ENCODE measurements around the gene GFRA4. TPM values are rescaled to one million over a fixed set of nuclear protein-coding genes. Genes with fewer than 3 reads are reported as not detected.

The GFRA4 gene
- total and polyA plus RNA-seq, 7 experiments from 2014 or later: not detected

DNA sequence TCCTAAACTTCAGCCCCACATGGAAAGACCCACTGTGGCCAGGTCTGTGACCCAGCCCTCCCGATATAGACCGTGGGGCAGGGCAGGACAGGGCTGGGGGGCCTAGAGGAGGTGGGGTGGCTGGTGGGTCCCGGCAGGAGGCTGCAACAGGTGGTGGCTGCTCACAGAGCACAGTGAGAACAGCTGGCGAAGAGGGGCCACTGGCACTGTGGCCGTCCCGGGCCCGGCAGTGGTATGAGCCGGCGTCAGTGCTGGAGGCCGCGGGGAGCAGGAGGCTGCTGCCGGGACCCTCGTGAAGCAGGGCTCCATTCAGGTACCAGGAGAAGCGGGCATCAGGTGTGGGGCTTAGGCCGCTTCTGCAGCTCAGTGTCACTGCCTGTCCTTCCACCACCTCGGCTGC lies 35.8 kb upstream of the GFRA4 start:
- intact Hi-C loops (cut with micrococcal nuclease): no loop called here
- no peaks in the 10 kb centered on the region for H3K36me3 Mint-ChIP-seq
- ATAC-seq (no peak), DNase-seq (no peak)
- H3K4me1 ChIP-seq (ENCODE audit: control insufficient read depth in 2 of 2, insufficient read depth in 2 of 2, low read length in 2 of 2): no peaks in the 10 kb centered on the region
- H3K4me3 Mint-ChIP-seq: no peak overlapping the region
- no peaks in the 10 kb centered on the region for H3K9me3 Mint-ChIP-seq
- no peaks in the 10 kb centered on the region for H3K27me3 ChIP-seq (ENCODE audit: control insufficient read depth in 2 of 2, insufficient read depth in 2 of 2, low read length in 2 of 2)
- H3K27ac ChIP-seq (ENCODE audit: low read depth, low read length): no peak overlapping the region
- no peaks in the 10 kb centered on the region for H3K27me3 Mint-ChIP-seq
- no peaks in the 10 kb centered on the region for H3K4me1 Mint-ChIP-seq
- CTCF ChIA-PET: interaction anchor here (0.6 kb wide), 1 partner anchor 12 kb away, joined by 3 read pairs; no protein-coding TSS in a partner anchor
- no peak overlapping the region for H3K4me3 ChIP-seq (ENCODE audit: low read length)
- no peaks in the 10 kb centered on the region for H3K36me3 ChIP-seq (ENCODE audit: control insufficient read depth in 2 of 3, insufficient read depth in 3 of 3, low read length in 3 of 3)
- no peaks in the 10 kb centered on the region for H3K9me3 ChIP-seq (ENCODE audit: control insufficient read depth in 2 of 3, low read length in 3 of 3)
- no peak overlapping the region for H3K27ac Mint-ChIP-seq
- POLR2A ChIA-PET: no interaction called here

DNA sequence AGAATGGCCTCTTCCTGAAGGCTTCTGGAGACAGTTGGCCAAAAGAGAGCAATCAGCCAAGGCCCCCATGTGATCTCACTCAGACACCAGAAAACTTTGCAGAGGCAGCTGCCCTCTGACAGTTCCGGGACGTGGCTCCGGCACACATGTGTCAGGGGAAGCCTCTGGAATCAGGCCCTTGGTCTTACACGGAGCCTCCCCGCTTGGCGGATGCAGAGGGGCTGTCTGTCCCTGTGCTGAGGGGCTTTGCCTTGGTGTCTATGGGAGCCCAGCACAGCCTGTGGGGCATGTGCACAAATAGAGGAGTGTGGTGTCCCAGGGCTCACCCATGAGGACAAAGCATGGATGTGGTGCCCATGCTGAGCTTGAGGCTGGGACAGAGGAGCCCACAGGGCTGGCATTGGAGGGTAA lies 35.4 kb upstream of the GFRA4 start:
- H3K27ac ChIP-seq (ENCODE audit: low read depth, low read length): no peak overlapping the region
- H3K4me1 Mint-ChIP-seq: no peaks in the 10 kb centered on the region
- no peaks in the 10 kb centered on the region for H3K27me3 ChIP-seq (ENCODE audit: control insufficient read depth in 2 of 2, insufficient read depth in 2 of 2, low read length in 2 of 2)
- intact Hi-C loops (cut with micrococcal nuclease): no loop called here
- H3K27ac Mint-ChIP-seq: peak overlapping the region in 1 of 9 donors; percentile 26
- DNase-seq (no peak), ATAC-seq (no peak)
- H3K9me3 ChIP-seq (ENCODE audit: control insufficient read depth in 2 of 3, low read length in 3 of 3): no peaks in the 10 kb centered on the region
- ChIA-PET POLR2A (no interaction called here), CTCF (interaction anchor here (0.6 kb wide), 1 partner anchor 12 kb away, joined by 3 read pairs; no protein-coding TSS in a partner anchor)
- no peaks in the 10 kb centered on the region for H3K4me1 ChIP-seq (ENCODE audit: control insufficient read depth in 2 of 2, insufficient read depth in 2 of 2, low read length in 2 of 2)
- no peaks in the 10 kb centered on the region for H3K36me3 ChIP-seq (ENCODE audit: control insufficient read depth in 2 of 3, insufficient read depth in 3 of 3, low read length in 3 of 3)
- H3K4me3 ChIP-seq (ENCODE audit: low read length): no peak overlapping the region
- H3K36me3 Mint-ChIP-seq: no peaks in the 10 kb centered on the region
- no peaks in the 10 kb centered on the region for H3K27me3 Mint-ChIP-seq
- no peaks in the 10 kb centered on the region for H3K9me3 Mint-ChIP-seq
- no peak overlapping the region for H3K4me3 Mint-ChIP-seq

DNA sequence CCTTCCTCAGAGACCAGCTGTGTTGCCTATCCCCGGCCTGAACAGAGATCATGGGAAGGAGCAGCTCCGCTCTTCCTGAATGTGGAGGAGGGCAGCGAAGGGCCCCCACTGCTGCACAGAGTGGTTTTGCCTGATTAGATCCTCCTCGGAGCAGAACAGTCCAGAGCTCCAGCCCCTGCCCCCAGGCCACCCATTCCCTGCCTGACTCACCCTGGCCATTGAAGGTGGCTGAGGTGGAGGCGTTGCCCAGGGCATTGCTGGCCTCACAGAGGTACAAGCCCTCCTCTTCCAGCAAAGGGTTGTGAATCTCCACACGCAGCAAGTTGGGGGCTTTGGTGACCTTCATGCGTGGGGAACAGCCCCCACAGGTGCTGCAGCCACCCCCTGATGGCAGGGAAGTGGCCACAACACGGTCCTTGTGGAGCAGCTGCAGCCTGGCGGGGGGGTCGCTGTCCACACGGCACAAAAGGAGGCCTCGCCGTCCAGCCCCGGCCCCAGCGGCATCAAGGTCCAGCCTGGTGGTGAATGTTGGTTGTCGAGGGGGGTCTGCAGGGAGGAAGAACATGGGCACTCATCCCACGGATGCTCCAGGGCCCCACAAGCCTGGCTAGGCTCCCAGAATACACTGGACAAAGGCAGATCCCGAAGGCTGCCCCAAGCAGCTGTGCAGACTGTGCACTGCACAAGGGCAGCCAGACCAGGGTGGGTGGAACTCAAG lies 34.5 kb upstream of the GFRA4 start:
- DNase-seq (no peak), ATAC-seq (no peak)
- H3K4me3 Mint-ChIP-seq: no peak overlapping the region
- no peaks in the 10 kb centered on the region for H3K4me1 ChIP-seq (ENCODE audit: control insufficient read depth in 2 of 2, insufficient read depth in 2 of 2, low read length in 2 of 2)
- no peaks in the 10 kb centered on the region for H3K36me3 Mint-ChIP-seq
- no peaks in the 10 kb centered on the region for H3K4me1 Mint-ChIP-seq
- no peak overlapping the region for H3K4me3 ChIP-seq (ENCODE audit: low read length)
- CTCF ChIA-PET: interaction anchor here (0.9 kb wide), 1 partner anchor 19 kb away, joined by 3 read pairs; no protein-coding TSS in a partner anchor
- POLR2A ChIA-PET: no interaction called here
- H3K27me3 Mint-ChIP-seq: no peaks in the 10 kb centered on the region
- no peak overlapping the region for H3K27ac Mint-ChIP-seq
- H3K9me3 Mint-ChIP-seq: no peaks in the 10 kb centered on the region
- no peak overlapping the region for H3K27ac ChIP-seq (ENCODE audit: low read depth, low read length)
- H3K27me3 ChIP-seq (ENCODE audit: control insufficient read depth in 2 of 2, insufficient read depth in 2 of 2, low read length in 2 of 2): no peaks in the 10 kb centered on the region
- H3K9me3 ChIP-seq (ENCODE audit: control insufficient read depth in 2 of 3, low read length in 3 of 3): no peaks in the 10 kb centered on the region
- intact Hi-C loops (cut with micrococcal nuclease): no loop called here
- no peaks in the 10 kb centered on the region for H3K36me3 ChIP-seq (ENCODE audit: control insufficient read depth in 2 of 3, insufficient read depth in 3 of 3, low read length in 3 of 3)

DNA sequence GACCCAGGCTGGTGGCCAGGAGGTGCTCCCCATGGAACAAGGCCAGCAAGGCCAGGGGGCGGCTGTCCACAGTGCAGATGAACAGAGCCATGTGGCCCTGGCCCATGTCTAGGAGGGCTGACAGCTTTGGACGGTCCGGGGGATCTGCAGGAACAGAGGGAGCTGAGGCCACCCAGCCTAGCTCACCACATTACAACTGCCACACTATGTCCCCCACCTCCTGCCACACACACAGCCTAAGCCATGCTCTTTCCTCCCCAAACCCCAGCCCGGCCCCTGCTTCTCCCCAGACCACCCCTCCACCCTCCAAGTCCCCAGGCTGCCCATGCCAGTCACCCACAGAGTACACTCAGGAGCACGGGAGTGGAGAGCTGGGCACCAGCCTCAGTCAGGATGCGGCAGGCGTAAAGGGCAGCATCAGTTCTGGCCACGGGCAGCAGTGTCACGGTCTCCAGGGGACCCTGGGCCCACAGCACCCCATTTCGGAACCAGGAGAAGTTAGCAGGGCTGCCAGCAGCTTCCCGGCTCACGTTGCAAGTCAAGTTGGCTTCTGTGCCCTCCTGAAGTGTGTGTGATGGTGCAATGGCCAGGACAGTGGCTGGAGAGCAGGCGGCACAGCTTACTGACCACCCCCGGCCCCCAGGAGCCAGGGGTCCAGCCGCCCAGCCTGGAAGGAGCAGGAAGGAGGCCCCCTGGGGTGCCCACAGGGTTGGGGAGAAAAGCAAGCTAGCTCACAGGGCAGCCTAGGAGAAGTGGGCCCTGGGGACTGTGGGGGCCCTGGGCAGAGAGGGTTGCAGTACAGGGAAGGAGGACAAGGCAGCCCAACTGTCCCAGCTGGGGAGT lies 33.8 kb upstream of the GFRA4 start:
- H3K36me3 ChIP-seq (ENCODE audit: control insufficient read depth in 2 of 3, insufficient read depth in 3 of 3, low read length in 3 of 3): no peaks in the 10 kb centered on the region
- no peak for ATAC-seq
- no peak overlapping the region for H3K27ac Mint-ChIP-seq

DNA sequence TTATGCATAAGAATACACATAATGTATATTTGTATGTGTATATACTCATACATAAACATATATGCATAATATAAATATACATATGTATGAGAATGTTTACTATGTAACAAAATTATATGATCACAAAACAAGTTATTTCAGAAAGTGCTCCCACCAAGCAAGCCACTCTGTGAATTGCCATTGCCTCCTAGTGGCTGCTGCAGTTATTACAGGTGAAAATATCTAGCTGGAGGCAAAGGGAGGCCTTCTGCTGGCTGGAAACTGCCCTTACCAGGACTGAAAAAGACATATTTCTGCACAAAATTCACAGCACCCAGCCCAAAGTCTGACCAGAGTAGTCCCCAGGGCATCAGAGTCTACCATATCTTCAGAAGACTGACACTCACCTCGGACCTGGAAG lies 33.0 kb upstream of the GFRA4 start:
- intact Hi-C loops (cut with micrococcal nuclease): no loop called here
- Histone ChIP-seq H3K27me3 (ENCODE audit: control insufficient read depth in 2 of 2, insufficient read depth in 2 of 2, low read length in 2 of 2) (no peaks in the 10 kb centered on the region), H3K4me3 (ENCODE audit: low read length) (no peak overlapping the region), H3K4me1 (ENCODE audit: control insufficient read depth in 2 of 2, insufficient read depth in 2 of 2, low read length in 2 of 2) (no peaks in the 10 kb centered on the region), H3K27ac (ENCODE audit: low read depth, low read length) (no peak overlapping the region), H3K36me3 (ENCODE audit: control insufficient read depth in 2 of 3, insufficient read depth in 3 of 3, low read length in 3 of 3) (no peaks in the 10 kb centered on the region), H3K9me3 (ENCODE audit: control insufficient read depth in 2 of 3, low read length in 3 of 3) (no peaks in the 10 kb centered on the region)
- POLR2A ChIA-PET: interaction anchor here (0.6 kb wide), 1 partner anchor 71 kb away, joined by 3 read pairs; the partner anchor contains the start of gene ADISSP
- Mint-ChIP-seq H3K27me3 (no peaks in the 10 kb centered on the region), H3K36me3 (no peaks in the 10 kb centered on the region), H3K4me3 (no peak overlapping the region), H3K9me3 (no peaks in the 10 kb centered on the region), H3K27ac (no peak overlapping the region), H3K4me1 (no peaks in the 10 kb centered on the region)
- CTCF ChIA-PET: no interaction called here
- DNase-seq (no peak), ATAC-seq (no peak)

More for the DNA sequence above, 33.8 kb upstream of the GFRA4 start:
- Histone ChIP-seq H3K4me3 (ENCODE audit: low read length) (no peak overlapping the region), H3K27me3 (ENCODE audit: control insufficient read depth in 2 of 2, insufficient read depth in 2 of 2, low read length in 2 of 2) (no peaks in the 10 kb centered on the region), H3K27ac (ENCODE audit: low read depth, low read length) (no peak overlapping the region), H3K4me1 (ENCODE audit: control insufficient read depth in 2 of 2, insufficient read depth in 2 of 2, low read length in 2 of 2) (no peaks in the 10 kb centered on the region), H3K9me3 (ENCODE audit: control insufficient read depth in 2 of 3, low read length in 3 of 3) (no peaks in the 10 kb centered on the region)
- Mint-ChIP-seq H3K9me3 (no peaks in the 10 kb centered on the region), H3K4me3 (no peak overlapping the region), H3K36me3 (no peaks in the 10 kb centered on the region), H3K4me1 (no peaks in the 10 kb centered on the region), H3K27me3 (no peaks in the 10 kb centered on the region)
- CTCF ChIA-PET: interaction anchor here (0.9 kb wide), 1 partner anchor 19 kb away, joined by 3 read pairs; no protein-coding TSS in a partner anchor
- DNase-seq: no peak
- POLR2A ChIA-PET: interaction anchor here (0.6 kb wide), 1 partner anchor 70 kb away, joined by 3 read pairs; the partner anchor contains the start of gene ADISSP
- intact Hi-C loops (cut with micrococcal nuclease): no loop called here

DNA sequence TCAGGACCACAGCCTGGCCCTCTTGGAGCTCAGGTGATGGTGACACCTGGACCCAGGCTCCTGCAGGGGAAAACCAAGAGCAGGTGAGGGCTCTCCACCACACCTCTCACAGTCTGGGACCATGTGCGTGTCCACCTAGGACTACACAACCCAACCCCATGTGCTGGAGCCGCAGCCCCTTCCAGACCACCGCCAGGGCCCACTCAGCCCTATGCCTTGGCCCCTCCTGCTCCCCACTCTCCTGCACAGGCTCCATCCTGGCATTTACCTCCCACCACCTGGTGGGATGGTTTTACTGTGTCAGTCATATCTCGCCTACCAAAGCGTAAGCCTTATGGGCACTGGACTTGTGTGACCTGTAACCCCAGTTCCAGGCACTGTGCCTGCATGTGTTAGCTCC lies 31.7 kb upstream of the GFRA4 start:
- no peaks in the 10 kb centered on the region for H3K4me1 ChIP-seq (ENCODE audit: control insufficient read depth in 2 of 2, insufficient read depth in 2 of 2, low read length in 2 of 2)
- H3K9me3 ChIP-seq (ENCODE audit: control insufficient read depth in 2 of 3, low read length in 3 of 3): no peaks in the 10 kb centered on the region
- ATAC-seq (no peak), DNase-seq (no peak)
- CTCF ChIA-PET: no interaction called here
- H3K4me3 ChIP-seq (ENCODE audit: low read length): no peak overlapping the region
- Mint-ChIP-seq H3K4me3 (no peak overlapping the region), H3K4me1 (no peaks in the 10 kb centered on the region), H3K27me3 (no peaks in the 10 kb centered on the region), H3K9me3 (no peaks in the 10 kb centered on the region), H3K27ac (no peak overlapping the region), H3K36me3 (no peaks in the 10 kb centered on the region)
- POLR2A ChIA-PET: no interaction called here
- H3K36me3 ChIP-seq (ENCODE audit: control insufficient read depth in 2 of 3, insufficient read depth in 3 of 3, low read length in 3 of 3): no peaks in the 10 kb centered on the region
- no peaks in the 10 kb centered on the region for H3K27me3 ChIP-seq (ENCODE audit: control insufficient read depth in 2 of 2, insufficient read depth in 2 of 2, low read length in 2 of 2)
- intact Hi-C loops (cut with micrococcal nuclease): no loop called here
- no peak overlapping the region for H3K27ac ChIP-seq (ENCODE audit: low read depth, low read length)
